Common myeloid progenitor, CD34-positive (primary cell): ENCODE data around the gene SPATA3.

Source experiments
- CTCF ChIA-PET: fragments of 350-600 bp; sonication (Branson Sonifier 250); formaldehyde crosslinking; loops from one replicate; lab custom pipeline; 2021; ENCODE audit warnings: antibody characterized with exemption; lab: Charles Lee
- POLR2A ChIA-PET: fragments of 350-600 bp; sonication (Branson Sonifier 250); formaldehyde crosslinking; loops from one replicate; lab custom pipeline; 2021; ENCODE audit warnings: antibody characterized with exemption; lab: Charles Lee
- DNase-seq, 3 donors: peaks; one replicate each; pipeline versions ENCODE4 v3.0.0 to v3.0.0-alpha.2; 2013
- H3K27ac ChIP-seq, 2 experiments: 1 replicate in 1 of 2; 2 replicates in 1 of 2; pipeline ENCODE4 v1.7.0; 2013; ENCODE audit warnings: inconsistent platforms in 2 of 2, low read length in 2 of 2, mild to moderate bottlenecking in 2 of 2, low read depth in 1 of 2, moderate library complexity in 1 of 2; ENCODE audit not compliant: severe bottlenecking in 2 of 2, insufficient read depth in 1 of 2, poor library complexity in 1 of 2
- H3K27me3 ChIP-seq, 5 experiments: replicated peaks in 2 of 5; 1 replicate in 3 of 5; 2 replicates in 2 of 5; pipeline versions ENCODE4 v1.6.1 to v1.7.0; 2013; ENCODE audit warnings: low read length in 4 of 5, mild to moderate bottlenecking in 2 of 5, moderate library complexity in 2 of 5, inconsistent platforms in 1 of 5; ENCODE audit not compliant: insufficient read depth in 5 of 5, control insufficient read depth in 4 of 5
- H3K36me3 ChIP-seq, 4 experiments: 1 replicate in 2 of 4; 2 replicates in 2 of 4; pipeline versions ENCODE4 v1.6.1 to v1.7.0; 2013; ENCODE audit warnings: low read length in 3 of 4, control low read depth in 1 of 4, mild to moderate bottlenecking in 1 of 4; ENCODE audit not compliant: control insufficient read depth in 4 of 4, insufficient read depth in 4 of 4
- H3K4me1 ChIP-seq, 4 experiments: 1 replicate in 3 of 4; 2 replicates in 1 of 4; pipeline versions ENCODE4 v1.6.1 to v1.7.1; 2013; ENCODE audit warnings: low read length in 3 of 4, mild to moderate bottlenecking in 3 of 4, control low read depth in 1 of 4, inconsistent platforms in 1 of 4, moderate library complexity in 1 of 4; ENCODE audit not compliant: control insufficient read depth in 4 of 4, insufficient read depth in 4 of 4; ENCODE audit errors: control extremely low read depth in 1 of 4
- H3K4me3 ChIP-seq, 7 experiments: 1 replicate in 4 of 7; 2 replicates in 3 of 7; pipeline versions ENCODE4 v1.5.1 to v1.7.0; 2013; ENCODE audit warnings: mild to moderate bottlenecking in 7 of 7, low read length in 6 of 7, moderate library complexity in 6 of 7, inconsistent platforms in 2 of 7, low read depth in 2 of 7, control low read depth in 1 of 7; ENCODE audit not compliant: insufficient read depth in 4 of 7, control insufficient read depth in 1 of 7; ENCODE audit errors: extremely low read depth in 1 of 7
- H3K9me3 ChIP-seq, 5 experiments: 1 replicate in 4 of 5; 2 replicates in 1 of 5; pipeline versions ENCODE4 v1.6.1 to v1.7.1; 2013; ENCODE audit warnings: low read length in 4 of 5, mild to moderate bottlenecking in 2 of 5, inconsistent platforms in 1 of 5, low read depth in 1 of 5, moderate library complexity in 1 of 5; ENCODE audit not compliant: control insufficient read depth in 4 of 5, insufficient read depth in 2 of 5; ENCODE audit errors: control extremely low read depth in 1 of 5
- WGBS: methylation state at CpG from one replicate; pipeline ENCODE4 v1.1.5; 2013; ENCODE audit not compliant: insufficient coverage; 5-methylcytosine and 5-hydroxymethylcytosine counted together

SPATA3 gene

GRCh38 chr2:230951396-230951795 lies 44.5 kb upstream of the SPATA3 start:
- WGBS: 100% methylated on average over 1 of the region's 2 CpGs
- POLR2A ChIA-PET: no interaction called here

GRCh38 chr2:230952226-230952956 lies 43.5 kb upstream of the SPATA3 start:
- CTCF ChIA-PET: interaction anchor here (0.7 to 2.0 kb wide), 4 partner anchors 23 to 83 kb away, joined by 3 to 9 read pairs (median 4); no protein-coding TSS in a partner anchor
- no peak overlapping the region for H3K27ac ChIP-seq

More at GRCh38 chr2:230951396-230951795, 44.5 kb upstream of the SPATA3 start:
- CTCF ChIA-PET: interaction anchor here (1.1 to 2.0 kb wide), 3 partner anchors 31 to 84 kb away, joined by 3 to 9 read pairs (median 3); no protein-coding TSS in a partner anchor
- H3K27me3 ChIP-seq: peaks cover 0 to 5% (median 3%) of the 10 kb centered on the region in 5 experiments
- H3K27ac ChIP-seq: no peak overlapping the region
- no peak for DNase-seq
- H3K9me3 ChIP-seq: no peaks in the 10 kb centered on the region
- H3K4me1 ChIP-seq: peaks cover 0 to 14% (median 12%) of the 10 kb centered on the region in 4 experiments
- no peaks in the 10 kb centered on the region for H3K36me3 ChIP-seq
- H3K4me3 ChIP-seq: no peak overlapping the region

GRCh38 chr2:230953845-230954244 lies 42.1 kb upstream of the SPATA3 start:
- no peak overlapping the region for H3K27ac ChIP-seq
- H3K9me3 ChIP-seq: no peaks in the 10 kb centered on the region
- H3K4me1 ChIP-seq: peaks cover 0 to 16% (median 10%) of the 10 kb centered on the region in 4 experiments
- no peak overlapping the region for H3K4me3 ChIP-seq
- CTCF ChIA-PET: interaction anchor here (0.7 to 1.4 kb wide), 4 partner anchors 10 to 33 kb away, joined by 3 to 6 read pairs (median 4); no protein-coding TSS in a partner anchor
- peaks cover 3 to 23% (median 10%) of the 10 kb centered on the region in 5 experiments for H3K27me3 ChIP-seq
- WGBS: 24% methylated on average over 9 of the region's 9 CpGs
- peak in 2 of 3 donors; percentile 61 to 75 for DNase-seq
- POLR2A ChIA-PET: no interaction called here
- no peaks in the 10 kb centered on the region for H3K36me3 ChIP-seq

More at GRCh38 chr2:230952226-230952956, 43.5 kb upstream of the SPATA3 start:
- POLR2A ChIA-PET: no interaction called here
- Histone ChIP-seq H3K4me3 (no peak overlapping the region), H3K27me3 (peaks cover 3 to 14% (median 8%) of the 10 kb centered on the region in 5 experiments), H3K9me3 (no peaks in the 10 kb centered on the region), H3K36me3 (no peaks in the 10 kb centered on the region), H3K4me1 (peaks cover 0 to 17% (median 16%) of the 10 kb centered on the region in 4 experiments)
- DNase-seq: no peak
- 98% methylated on average over 7 of the region's 10 CpGs for WGBS

- POLR2A ChIA-PET: no interaction called here
- Histone ChIP-seq H3K4me3 (no peak overlapping the region), H3K27ac (no peak overlapping the region), H3K36me3 (no peaks in the 10 kb centered on the region), H3K9me3 (no peaks in the 10 kb centered on the region), H3K4me1 (peaks cover 0 to 16% (median 10%) of the 10 kb centered on the region in 4 experiments), H3K27me3 (peaks cover 3 to 28% (median 12%) of the 10 kb centered on the region in 5 experiments)
- CTCF ChIA-PET: interaction anchor here (1.0 to 1.5 kb wide), 3 partner anchors 9 to 106 kb away, joined by 3 to 6 read pairs (median 3); no protein-coding TSS in a partner anchor
- no peak for DNase-seq
Measured at GRCh38 chr2:230954746-230955145, 41.2 kb upstream of the SPATA3 start.

GRCh38 chr2:230955163-230955737 lies 40.7 kb upstream of the SPATA3 start:
- no peak overlapping the region for H3K27ac ChIP-seq
- no peak overlapping the region for H3K4me3 ChIP-seq
- ChIA-PET CTCF (interaction anchor here (1.0 to 1.7 kb wide), 5 partner anchors 10 to 107 kb away, joined by 3 to 6 read pairs (median 4); no protein-coding TSS in a partner anchor), POLR2A (interaction anchor here (0.6 kb wide), 1 partner anchor 18 kb away, joined by 3 read pairs; no protein-coding TSS in a partner anchor)
- H3K27me3 ChIP-seq: peaks cover 3 to 28% (median 12%) of the 10 kb centered on the region in 5 experiments
- no peaks in the 10 kb centered on the region for H3K9me3 ChIP-seq
- WGBS: 100% methylated on average over 1 of the region's 1 CpG
- no peak for DNase-seq
- peaks cover 0 to 16% (median 10%) of the 10 kb centered on the region in 4 experiments for H3K4me1 ChIP-seq
- no peaks in the 10 kb centered on the region for H3K36me3 ChIP-seq

- DNase-seq: peak in 2 of 3 donors; percentile 10 to 37
- CTCF ChIA-PET: interaction anchor here (0.7 to 1.7 kb wide), 5 partner anchors 10 to 143 kb away, joined by 3 to 6 read pairs (median 3); no protein-coding TSS in a partner anchor
Measured at GRCh38 chr2:230956827-230957755, 38.8 kb upstream of the SPATA3 start.

More at GRCh38 chr2:230956827-230957755, 38.8 kb upstream of the SPATA3 start:
- Histone ChIP-seq H3K4me3 (peak overlapping the region in 5 of 7 experiments; percentile 33 to 67 (median 51)), H3K9me3 (no peaks in the 10 kb centered on the region), H3K27ac (no peak overlapping the region), H3K36me3 (no peaks in the 10 kb centered on the region), H3K4me1 (peaks cover 0 to 16% (median 10%) of the 10 kb centered on the region in 4 experiments), H3K27me3 (peaks cover 3 to 28% (median 12%) of the 10 kb centered on the region in 5 experiments)
- 22% methylated on average over 24 of the region's 43 CpGs for WGBS
- POLR2A ChIA-PET: no interaction called here
